Inflammatory macrophage (primary cell): ENCODE results near the gene CDH8.
"Not testable (repeated sequence)": the region's sequence is repeated elsewhere in the genome, so short reads cannot be mapped to it uniquely, and the experiment has no call there.

Source experiments
- DNase-seq, 2 donors: peaks; one replicate each; pipeline ENCODE4 v3.0.0-alpha.2; 2020 to 2022

The CDH8 gene

GRCh38 chr16:61842666-61843065 is 193.6 kb downstream of the CDH8 start:
- no peak for DNase-seq

- no peak for DNase-seq
Observed at GRCh38 chr16:61836804-61837393, 199.3 kb downstream of the CDH8 start.

GRCh38 chr16:61834082-61834481 is 202.2 kb downstream of the CDH8 start:
- no peak for DNase-seq

- no peak for DNase-seq
Observed at GRCh38 chr16:61831351-61831917, 204.8 kb downstream of the CDH8 start.

GRCh38 chr16:61829631-61830030 is 206.6 kb downstream of the CDH8 start:
- no peak for DNase-seq

GRCh38 chr16:61823326-61823725 is 212.9 kb downstream of the CDH8 start:
- no peak for DNase-seq

- DNase-seq, result no peak
Observed at GRCh38 chr16:61820820-61821219, 215.4 kb downstream of the CDH8 start.

GRCh38 chr16:61820398-61820797 is 215.8 kb downstream of the CDH8 start:
- DNase-seq, result no peak

- DNase-seq, result no peak
Observed at GRCh38 chr16:61818850-61819249, 217.4 kb downstream of the CDH8 start.

GRCh38 chr16:61817583-61818278 is 218.5 kb downstream of the CDH8 start:
- no peak for DNase-seq

- no peak for DNase-seq
Observed at GRCh38 chr16:61814726-61815347, 221.4 kb downstream of the CDH8 start.

- DNase-seq, result no peak
Observed at GRCh38 chr16:61813339-61813738, 222.9 kb downstream of the CDH8 start.

- no peak for DNase-seq
Observed at GRCh38 chr16:61812251-61812650, 224.0 kb downstream of the CDH8 start.

- no peak for DNase-seq
Observed at GRCh38 chr16:61807551-61807950, 228.7 kb downstream of the CDH8 start.

GRCh38 chr16:61801217-61801616 is 235.0 kb downstream of the CDH8 start:
- not testable (repeated sequence) for DNase-seq

- DNase-seq, result no peak
Observed at GRCh38 chr16:61798741-61799140, 237.5 kb downstream of the CDH8 start.

GRCh38 chr16:61797961-61798507 is 238.2 kb downstream of the CDH8 start:
- no peak for DNase-seq

GRCh38 chr16:61797296-61797795 is 238.9 kb downstream of the CDH8 start:
- DNase-seq, result no peak

- no peak for DNase-seq
Observed at GRCh38 chr16:61792194-61792909, 243.9 kb downstream of the CDH8 start.

- DNase-seq, result no peak
Observed at GRCh38 chr16:61791464-61791863, 244.8 kb downstream of the CDH8 start.

- not testable (repeated sequence) for DNase-seq
Observed at GRCh38 chr16:61781855-61782254, 254.4 kb downstream of the CDH8 start.

- DNase-seq, result no peak
Observed at GRCh38 chr16:61780161-61780560, 256.1 kb downstream of the CDH8 start.

- no peak for DNase-seq
Observed at GRCh38 chr16:61770301-61770700, 265.9 kb downstream of the CDH8 start.
